Tibial artery (tissue), 4 donors: ENCODE data around the gene PCDHGA5.
"Not testable (repeated sequence)": the region's sequence is repeated elsewhere in the genome, so short reads cannot be mapped to it uniquely, and the experiment has no call there.

Experiments
- DNase-seq, 2 donors: peaks; one replicate each; pipeline ENCODE4 v3.0.0-alpha.2; 2019
- H3K27ac ChIP-seq, 2 donors: fragments of 200-600 bp; sonication (generic) in 1 of 2; 1 replicate in 1 of 2; 2 replicates in 1 of 2; pipeline ENCODE4 v1.5.1; 2018 to 2019; ENCODE audit warnings: mild to moderate bottlenecking in 1 of 2
- H3K27me3 ChIP-seq, 2 donors: fragments of 200-600 bp; sonication (generic) in 1 of 2; one replicate each; pipeline versions ENCODE4 v1.5.1 to v1.6.0; 2016 to 2019
- H3K36me3 ChIP-seq, 3 donors: fragments of 200-600 bp; sonication (generic) in 2 of 3; one replicate each; pipeline ENCODE4 v1.5.1; 2016 to 2019; ENCODE audit warnings: mild to moderate bottlenecking in 2 of 3
- H3K4me1 ChIP-seq, 4 donors: fragments of 200-600 bp; sonication (generic) in 2 of 4; 1 replicate in 3 of 4; 2 replicates in 1 of 4; pipeline ENCODE4 v1.5.1; 2016 to 2019
- H3K4me3 ChIP-seq, 2 donors: fragments of 200-600 bp; sonication (generic) in 1 of 2; 1 replicate in 1 of 2; 2 replicates in 1 of 2; pipeline ENCODE4 v1.5.1; 2018 to 2019; ENCODE audit warnings: mild to moderate bottlenecking in 2 of 2
- H3K9me3 ChIP-seq, 3 donors: fragments of 200-600 bp; sonication (generic) in 1 of 3; one replicate each; pipeline ENCODE4 v1.5.1; 2016 to 2019
- CTCF ChIP-seq, 2 experiments: fragments of 200-600 bp in 1 of 2; fragments of 450-650 bp in 1 of 2; IDR thresholded peaks; one replicate each; pipeline ENCODE4 v1.5.1; 2017 to 2019; ENCODE audit warnings: antibody characterized with exemption in 2 of 2, mild to moderate bottlenecking in 1 of 2, moderate library complexity in 1 of 2
- intact Hi-C: fragments of 100-400 bp; cut with DNase I; formaldehyde crosslinking; loops from one replicate; pipeline ENCODE4 v1.15.0; 2023; ENCODE audit warnings: low total_unique reads

PCDHGA5 gene

GRCh38 chr5:141374627-141375026, 10.7 kb downstream of the PCDHGA5 start:
- no peak overlapping the region for H3K27ac ChIP-seq
- TF ChIP-seq CTCF (IDR thresholded peaks at IDR 0.05) = no peak
- no peak overlapping the region for H3K4me3 ChIP-seq
- no peaks in the 10 kb centered on the region for H3K27me3 ChIP-seq
- intact Hi-C loops = no loop called here
- no peak for DNase-seq
- H3K4me1 ChIP-seq = no peaks in the 10 kb centered on the region
- peaks cover 0 to 78% (median 71%) of the 10 kb centered on the region in 3 donors for H3K36me3 ChIP-seq
- H3K9me3 ChIP-seq = peaks cover 6 to 100% (median 87%) of the 10 kb centered on the region in 3 donors

GRCh38 chr5:141375444-141376155, 11.6 kb downstream of the PCDHGA5 start:
- not testable (repeated sequence) for H3K27me3 ChIP-seq, DNase-seq

GRCh38 chr5:141382469-141383294, 18.7 kb downstream of the PCDHGA5 start, which contains the start of gene PCDHGA7:
TSS of gene PCDHGA7 (plus strand) at chr5:141382742. CDS start at chr5:141382900, 158 bp downstream.
- H3K4me3 ChIP-seq = peak within 1 kb of the TSS; percentile 13 to 29
- peaks cover 4 to 70% (median 68%) of the 10 kb centered on the region in 3 donors for H3K36me3 ChIP-seq
- no peaks in the 10 kb centered on the region for H3K4me1 ChIP-seq
- H3K27ac ChIP-seq = no peak within 1 kb of the TSS
- H3K9me3 ChIP-seq = peaks cover 37 to 100% (median 80%) of the 10 kb centered on the region in 3 donors
- H3K27me3 ChIP-seq = no peaks in the 10 kb centered on the region
- peak in 1 of 2 experiments; percentile 10 for TF ChIP-seq CTCF (IDR thresholded peaks at IDR 0.05)
- DNase-seq = no peak
- intact Hi-C loops = no loop called here

More at GRCh38 chr5:141375444-141376155, 11.6 kb downstream of the PCDHGA5 start:
- H3K4me3 ChIP-seq, intact Hi-C loops, H3K27ac ChIP-seq, H3K4me1 ChIP-seq: not testable (repeated sequence)
- Histone ChIP-seq H3K9me3 (peaks cover 6 to 100% (median 85%) of the 10 kb centered on the region in 3 donors), H3K36me3 (peaks cover 0 to 75% (median 63%) of the 10 kb centered on the region in 3 donors)

- peak overlapping the region in 1 of 2 donors; percentile 29 for H3K4me3 ChIP-seq
- H3K9me3 ChIP-seq = peaks cover 37 to 98% (median 77%) of the 10 kb centered on the region in 3 donors
- intact Hi-C loops = no loop called here
- no peaks in the 10 kb centered on the region for H3K4me1 ChIP-seq
- no peak for TF ChIP-seq CTCF (IDR thresholded peaks at IDR 0.05)
- no peak overlapping the region for H3K27ac ChIP-seq
- DNase-seq = no peak
- H3K27me3 ChIP-seq = no peaks in the 10 kb centered on the region
- H3K36me3 ChIP-seq = peaks cover 4 to 64% (median 63%) of the 10 kb centered on the region in 3 donors
Observed at GRCh38 chr5:141383345-141383744, 19.4 kb downstream of the PCDHGA5 start.

GRCh38 chr5:141384471-141385267, 20.7 kb downstream of the PCDHGA5 start:
- no peaks in the 10 kb centered on the region for H3K27me3 ChIP-seq
- H3K36me3 ChIP-seq = peaks cover 4 to 66% (median 64%) of the 10 kb centered on the region in 3 donors
- no peaks in the 10 kb centered on the region for H3K4me1 ChIP-seq
- no peak overlapping the region for H3K4me3 ChIP-seq
- no peak for DNase-seq
- intact Hi-C loops = no loop called here
- H3K27ac ChIP-seq = no peak overlapping the region
- no peak for TF ChIP-seq CTCF (IDR thresholded peaks at IDR 0.05)
- peaks cover 37 to 98% (median 89%) of the 10 kb centered on the region in 3 donors for H3K9me3 ChIP-seq

GRCh38 chr5:141387557-141388311, 23.8 kb downstream of the PCDHGA5 start, which contains the start of gene PCDHGB4:
TSS of gene PCDHGB4 (plus strand) at chr5:141387698. CDS start at chr5:141387885, 187 bp downstream.
- H3K27ac ChIP-seq, H3K4me3 ChIP-seq, intact Hi-C loops, H3K27me3 ChIP-seq, DNase-seq, H3K4me1 ChIP-seq: not testable (repeated sequence)
- peaks cover 5 to 78% (median 74%) of the 10 kb centered on the region in 3 donors for H3K36me3 ChIP-seq
- H3K9me3 ChIP-seq = peaks cover 37 to 98% (median 86%) of the 10 kb centered on the region in 3 donors
